Omental fat pad (tissue), 4 donors: ENCODE data around the gene SERHL2. TPM values are rescaled to one million over a fixed set of nuclear protein-coding genes. Genes with fewer than 3 reads are reported as not detected.

Experiments
- ATAC-seq: fragments of 150-250 bp; one replicate; pipeline ENCODE4 v1.9.1; 2016; ENCODE audit warnings: mild to moderate bottlenecking, moderate library complexity; ENCODE audit not compliant: low FRiP score
- DNase-seq: peaks from one replicate; pipeline ENCODE4 v3.0.0-alpha.2; 2019; ENCODE audit warnings: low spot score
- small RNA-seq: library from RNA; depleted of rRNA; stranded (forward); fragments of <200 nt; gene quantifications from one replicate; pipeline ENCODE3, GENCODE V24; 2016
- total RNA-seq, 4 donors: library from RNA; depleted of rRNA; stranded (reverse); fragments of >200 nt; gene quantifications; one replicate each; pipeline ENCODE4 v1.1.0, GENCODE V29; 2016
- TF ChIP-seq, protein P1 (sequence below), 3 donors: fragments of 450-650 bp; IDR thresholded peaks; one replicate each; pipeline ENCODE4 v1.5.1; 2016 to 2017; ENCODE audit warnings: antibody characterized with exemption in 3 of 3, mild to moderate bottlenecking in 3 of 3, moderate library complexity in 2 of 3

SERHL2 gene
- total RNA-seq, 4 donors from 2014 or later, result 1.8 to 4.1 (median 3.0) TPM

DNA sequence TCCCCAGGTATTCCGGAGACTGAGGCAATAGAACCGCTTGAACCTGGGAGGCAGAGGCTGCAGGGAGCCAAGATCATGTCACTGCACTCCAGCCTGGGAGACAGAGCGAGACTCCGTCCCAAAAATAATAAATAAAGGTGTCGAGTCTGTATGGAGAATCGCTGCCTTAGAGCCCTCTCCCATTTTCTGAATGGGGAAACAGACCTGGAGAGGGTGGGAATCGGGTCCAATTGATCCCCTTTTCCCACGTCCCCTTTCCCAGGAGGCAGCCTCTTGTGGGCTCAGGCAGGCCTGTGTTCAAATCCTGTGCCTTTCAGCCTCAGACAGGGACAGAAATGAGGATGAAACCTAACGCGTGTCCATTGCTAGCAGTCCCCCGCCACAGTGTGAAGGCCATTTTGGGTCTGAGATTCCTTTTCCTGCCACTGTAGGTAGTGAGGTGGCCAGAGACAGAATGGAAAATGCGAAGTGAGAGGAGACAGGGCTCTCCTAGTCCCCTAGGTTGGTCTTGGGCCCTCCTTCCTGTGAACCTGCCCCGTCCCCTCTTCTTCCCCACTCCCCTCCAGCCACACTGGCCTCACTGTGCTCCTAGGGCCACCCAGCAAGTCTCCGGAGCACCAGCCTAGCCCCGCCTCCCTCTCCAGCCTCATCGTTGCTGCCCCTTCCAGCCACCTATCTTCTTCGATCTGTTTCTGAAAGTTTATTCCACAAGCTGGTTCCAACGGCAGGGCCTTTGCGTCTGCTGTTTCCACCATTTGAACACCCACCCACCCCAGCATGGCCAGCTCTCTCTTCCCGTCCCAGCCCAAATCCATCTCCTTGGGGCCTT lies 63.6 kb downstream of the SERHL2 start:
- ATAC-seq (no peak), DNase-seq (no peak)
- TF ChIP-seq, protein P1, sequence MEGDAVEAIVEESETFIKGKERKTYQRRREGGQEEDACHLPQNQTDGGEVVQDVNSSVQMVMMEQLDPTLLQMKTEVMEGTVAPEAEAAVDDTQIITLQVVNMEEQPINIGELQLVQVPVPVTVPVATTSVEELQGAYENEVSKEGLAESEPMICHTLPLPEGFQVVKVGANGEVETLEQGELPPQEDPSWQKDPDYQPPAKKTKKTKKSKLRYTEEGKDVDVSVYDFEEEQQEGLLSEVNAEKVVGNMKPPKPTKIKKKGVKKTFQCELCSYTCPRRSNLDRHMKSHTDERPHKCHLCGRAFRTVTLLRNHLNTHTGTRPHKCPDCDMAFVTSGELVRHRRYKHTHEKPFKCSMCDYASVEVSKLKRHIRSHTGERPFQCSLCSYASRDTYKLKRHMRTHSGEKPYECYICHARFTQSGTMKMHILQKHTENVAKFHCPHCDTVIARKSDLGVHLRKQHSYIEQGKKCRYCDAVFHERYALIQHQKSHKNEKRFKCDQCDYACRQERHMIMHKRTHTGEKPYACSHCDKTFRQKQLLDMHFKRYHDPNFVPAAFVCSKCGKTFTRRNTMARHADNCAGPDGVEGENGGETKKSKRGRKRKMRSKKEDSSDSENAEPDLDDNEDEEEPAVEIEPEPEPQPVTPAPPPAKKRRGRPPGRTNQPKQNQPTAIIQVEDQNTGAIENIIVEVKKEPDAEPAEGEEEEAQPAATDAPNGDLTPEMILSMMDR (IDR thresholded peaks at IDR 0.05), result no peak

DNA sequence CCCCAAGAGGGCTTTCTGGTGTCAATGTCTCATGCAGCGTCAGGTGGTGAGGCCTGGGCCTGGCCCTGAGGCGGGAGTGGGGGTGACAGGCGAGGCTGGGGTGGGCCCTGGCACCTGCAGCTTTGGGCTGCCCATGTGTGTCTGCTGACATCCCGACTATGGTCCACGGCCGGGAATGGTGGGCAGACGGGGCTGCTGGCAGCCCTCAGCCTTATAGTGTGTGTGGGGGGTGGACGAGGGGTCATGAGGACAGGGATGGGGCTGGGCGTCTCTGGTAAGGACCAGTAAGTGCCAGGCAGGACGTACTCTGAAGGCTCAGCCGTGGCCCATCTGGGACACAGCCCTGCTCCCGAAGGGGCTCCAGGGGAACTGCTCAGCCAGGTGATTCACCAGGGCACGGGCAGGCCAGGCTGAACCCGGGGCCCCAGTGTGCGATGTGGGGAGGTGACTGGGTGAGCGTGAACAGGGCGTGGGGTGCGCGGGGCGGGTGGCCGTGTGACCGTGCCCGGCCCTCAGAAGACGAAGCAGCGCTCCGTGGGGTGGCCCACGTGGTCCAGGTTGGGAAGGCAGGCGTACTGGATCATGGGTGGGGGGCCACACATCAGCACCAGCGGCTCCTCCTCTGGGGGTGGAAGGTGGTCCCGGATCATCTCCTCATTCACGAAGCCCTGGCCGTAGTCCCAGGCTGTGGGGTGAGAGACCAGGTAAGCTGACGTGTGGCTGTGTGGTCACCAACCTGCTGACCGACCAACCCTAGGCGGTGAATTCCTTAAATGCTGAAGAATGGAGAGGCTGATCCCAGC lies 65.7 kb downstream of the SERHL2 start:
- DNase-seq, result no peak
- no peak for ATAC-seq
- TF ChIP-seq, protein P1 (IDR thresholded peaks at IDR 0.05), result no peak

DNA sequence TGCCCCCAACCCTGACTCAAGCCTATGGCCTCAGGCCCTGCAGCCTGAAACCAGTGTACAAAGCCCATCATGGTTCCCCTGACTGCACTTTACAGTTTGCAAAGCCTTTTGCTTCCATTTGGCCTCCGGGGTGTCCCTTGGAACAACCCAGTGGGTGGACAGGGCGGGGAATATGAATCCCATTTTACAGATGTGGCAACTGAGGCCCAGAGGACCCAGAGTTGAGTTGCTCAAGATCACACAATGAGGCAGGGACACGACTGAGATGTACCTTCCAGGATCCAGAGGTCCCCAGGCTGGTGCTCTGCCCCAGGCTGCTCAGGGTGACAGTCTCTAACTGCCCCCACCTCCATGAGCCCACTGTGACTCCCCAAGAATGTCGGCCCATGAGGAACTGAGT lies 66.3 kb downstream of the SERHL2 start:
- DNase-seq (no peak), ATAC-seq (no peak)
- TF ChIP-seq, protein P1 (IDR thresholded peaks at IDR 0.05), result no peak

DNA sequence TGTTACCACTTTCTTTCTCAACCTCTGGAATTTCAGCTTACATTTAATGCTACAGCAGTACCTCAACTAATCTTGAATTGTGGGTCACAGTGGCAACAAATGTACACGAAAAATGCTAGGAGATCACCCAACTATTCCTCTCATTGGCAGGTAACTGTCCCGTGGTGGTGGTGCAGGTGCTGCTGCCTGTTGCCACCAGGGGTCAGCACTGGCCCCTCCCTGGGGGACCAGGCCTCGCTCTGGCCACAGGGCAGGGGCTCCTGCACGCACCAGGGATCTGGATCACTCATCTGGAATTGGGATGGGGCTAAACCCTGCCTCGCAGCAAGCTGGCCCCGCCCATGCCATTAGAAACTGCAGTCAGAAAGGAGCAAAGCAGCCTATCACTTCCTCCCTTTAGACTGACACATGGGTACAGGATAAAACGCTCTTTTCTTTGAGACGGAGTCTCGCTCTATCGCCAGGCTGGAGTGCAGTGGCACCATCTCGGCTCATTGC lies 67.8 kb downstream of the SERHL2 start:
- DNase-seq (no peak), ATAC-seq (peak; percentile 61)
- TF ChIP-seq, protein P1 (IDR thresholded peaks at IDR 0.05), result peak in 1 of 3 donors; percentile 51

DNA sequence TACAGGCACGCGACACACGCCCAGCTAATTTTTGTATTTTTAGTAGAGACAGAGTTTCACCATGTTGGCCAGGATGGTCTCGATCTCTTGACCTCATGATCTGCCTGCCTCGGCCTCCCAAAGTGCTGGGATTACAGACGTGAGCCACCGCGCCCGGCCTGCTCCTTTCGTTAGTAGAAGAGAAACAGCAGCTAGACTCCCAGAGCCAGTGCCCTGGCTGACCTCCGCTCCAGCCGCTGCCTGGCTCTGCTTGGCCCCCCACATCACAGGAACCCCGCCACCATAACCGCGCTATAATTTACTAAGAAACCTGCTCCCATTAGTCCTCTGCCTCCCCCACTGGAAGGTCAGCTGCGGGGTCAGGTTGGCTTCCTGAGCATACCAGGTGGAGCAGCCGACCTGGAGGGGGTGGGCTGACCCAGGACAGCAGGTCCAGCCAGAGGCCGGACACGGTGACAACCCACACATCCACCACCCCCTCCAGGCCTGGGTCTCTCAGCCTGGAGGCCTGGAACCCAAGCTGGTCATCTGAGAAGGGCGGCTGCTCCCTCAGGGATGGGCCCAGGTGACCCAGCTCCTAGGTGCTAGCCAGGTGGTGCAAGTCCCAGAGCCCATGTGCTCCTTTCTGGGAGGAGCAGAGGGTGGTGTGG lies 68.4 kb downstream of the SERHL2 start:
- TF ChIP-seq, protein P1 (IDR thresholded peaks at IDR 0.05), result no peak
- ATAC-seq (no peak), DNase-seq (no peak)

DNA sequence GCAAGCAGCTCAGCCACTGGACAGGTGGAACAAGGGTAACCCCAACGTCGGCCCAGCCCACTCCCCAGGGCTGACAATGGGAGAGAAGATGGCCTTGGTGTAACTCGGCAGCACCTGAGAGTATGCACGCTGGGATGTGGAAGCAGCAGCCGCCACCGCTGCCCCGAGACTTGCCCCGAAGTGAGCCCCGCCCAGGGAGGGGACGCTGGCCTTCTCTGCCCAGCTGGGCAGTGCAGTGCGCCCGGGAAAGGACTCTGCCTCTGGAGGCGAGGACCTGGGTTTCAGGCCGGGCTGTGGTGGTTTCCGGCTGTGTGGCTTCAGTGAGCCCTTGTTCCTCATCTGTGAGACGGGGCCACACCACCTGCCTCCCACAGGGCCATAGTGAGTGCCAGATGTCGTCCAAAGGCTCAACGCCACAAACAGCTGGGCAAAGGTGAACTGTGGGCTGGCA lies 69.6 kb downstream of the SERHL2 start:
- no peak for DNase-seq
- TF ChIP-seq, protein P1 (IDR thresholded peaks at IDR 0.05), result no peak
- no peak for ATAC-seq

Small RNA genes within 50 kb of the gene (small RNA-seq; reads per million reads assigned to genes)
- gene RN7SKP80, result not detected
- gene RNU6-513P, result not detected

Other genes starting within 250 kb of the SERHL2 start
- 10 to 100 TPM in 1 of 4 donors, 1 to 10 TPM in 3; 4.9 to 14.0 (median 6.3) TPM for gene NFAM1, start 121.6 kb upstream of the SERHL2 start, total RNA-seq
- 10 to 100 TPM; 19.3 to 28.6 (median 23.4) TPM for gene RRP7A, start 34.2 kb upstream of the SERHL2 start, total RNA-seq
- 10 to 100 TPM; 25.0 to 44.9 (median 30.7) TPM for gene POLDIP3, start 60.9 kb downstream of the SERHL2 start, total RNA-seq
- not detected for gene ATP5MGL, start 86.6 kb downstream of the SERHL2 start, total RNA-seq
- gene CYB5R3, start 95.4 kb downstream of the SERHL2 start, total RNA-seq, result 100 to 1,000 TPM; 125 to 212 (median 152) TPM
- 10 to 100 TPM; 10.8 to 42.2 (median 20.1) TPM for gene A4GALT, start 166.9 kb downstream of the SERHL2 start, total RNA-seq